Omental fat pad (tissue), 4 donors: Measurements from ENCODE around the gene AFAP1L1. TPM values are rescaled to one million over a fixed set of nuclear protein-coding genes. Genes with fewer than 3 reads are reported as not detected.

Experiments
- ATAC-seq: fragments of 150-250 bp; one replicate; pipeline ENCODE4 v1.9.1; 2016; ENCODE audit warnings: mild to moderate bottlenecking, moderate library complexity; ENCODE audit not compliant: low FRiP score
- DNase-seq: peaks from one replicate; pipeline ENCODE4 v3.0.0-alpha.2; 2019; ENCODE audit warnings: low spot score
- CTCF ChIP-seq, 3 donors: fragments of 450-650 bp; IDR thresholded peaks; one replicate each; pipeline ENCODE4 v1.5.1; 2016 to 2017; ENCODE audit warnings: antibody characterized with exemption in 3 of 3, mild to moderate bottlenecking in 3 of 3, moderate library complexity in 2 of 3
- total RNA-seq, 4 donors: library from RNA; depleted of rRNA; stranded (reverse); fragments of >200 nt; gene quantifications; one replicate each; pipeline ENCODE4 v1.1.0, GENCODE V29; 2016

AFAP1L1 gene
- total RNA-seq, 4 donors from 2014 or later: 44.1 to 58.5 (median 46.9) TPM

DNA sequence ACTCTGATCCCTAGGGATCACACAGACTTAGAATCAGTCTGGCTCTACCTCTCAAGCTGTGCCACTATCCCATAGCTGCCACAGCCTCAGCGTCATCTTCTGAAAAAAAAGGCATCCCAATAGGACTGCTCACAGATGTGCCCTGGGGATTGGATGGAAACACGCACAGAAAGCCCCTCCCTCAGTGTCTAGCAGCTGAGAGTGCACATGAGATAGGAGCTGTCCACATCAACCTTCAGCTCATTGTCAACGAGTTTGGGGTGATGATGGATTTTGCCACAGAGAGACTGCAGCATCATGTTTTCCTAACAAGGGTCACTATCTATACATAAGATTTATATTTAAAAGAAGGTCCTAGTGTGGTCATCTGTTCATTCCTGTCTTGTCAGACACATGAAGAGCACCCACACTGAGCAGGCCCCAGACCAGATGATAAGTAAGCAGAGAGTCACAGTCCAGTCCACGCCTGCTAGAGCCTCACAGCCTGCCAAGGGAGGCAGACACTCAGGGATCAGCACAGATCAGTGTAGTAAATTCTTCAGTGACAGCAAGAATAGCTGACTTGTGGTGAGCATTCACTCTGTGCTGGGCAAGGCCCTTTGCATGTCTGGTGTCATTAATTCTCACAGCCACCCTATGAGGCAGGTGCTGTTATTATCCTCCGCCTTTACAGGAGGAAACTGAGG is 25.8 kb downstream of the AFAP1L1 start:
- ATAC-seq: no peak
- TF ChIP-seq CTCF (IDR thresholded peaks at IDR 0.05): no peak
- DNase-seq: no peak

DNA sequence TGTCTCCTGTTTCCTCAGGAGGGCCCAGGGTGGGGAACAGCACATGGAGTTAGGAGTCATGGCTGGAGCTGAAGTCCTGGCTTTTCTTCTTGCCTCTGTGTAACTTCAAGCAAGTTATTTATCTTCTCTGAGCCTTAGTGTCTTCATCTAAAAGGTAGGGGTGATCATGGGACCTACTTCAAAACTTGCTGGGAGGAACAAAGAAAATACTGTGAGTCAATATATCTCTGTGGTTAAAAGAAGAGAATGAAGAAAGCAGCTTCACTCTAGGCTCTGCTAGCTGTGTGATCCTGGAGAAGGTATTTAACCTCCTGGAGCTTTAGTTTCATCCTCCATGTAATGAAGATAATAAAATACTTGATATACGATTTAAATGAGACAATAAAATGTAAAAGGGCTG is 26.5 kb downstream of the AFAP1L1 start:
- no peak for ATAC-seq
- DNase-seq: no peak

GRCh38 chr5:149298842-149299404 is 27.3 kb downstream of the AFAP1L1 start:
- DNase-seq: no peak

More for the DNA sequence above, 26.5 kb downstream of the AFAP1L1 start:
- TF ChIP-seq CTCF (IDR thresholded peaks at IDR 0.05): no peak

DNA sequence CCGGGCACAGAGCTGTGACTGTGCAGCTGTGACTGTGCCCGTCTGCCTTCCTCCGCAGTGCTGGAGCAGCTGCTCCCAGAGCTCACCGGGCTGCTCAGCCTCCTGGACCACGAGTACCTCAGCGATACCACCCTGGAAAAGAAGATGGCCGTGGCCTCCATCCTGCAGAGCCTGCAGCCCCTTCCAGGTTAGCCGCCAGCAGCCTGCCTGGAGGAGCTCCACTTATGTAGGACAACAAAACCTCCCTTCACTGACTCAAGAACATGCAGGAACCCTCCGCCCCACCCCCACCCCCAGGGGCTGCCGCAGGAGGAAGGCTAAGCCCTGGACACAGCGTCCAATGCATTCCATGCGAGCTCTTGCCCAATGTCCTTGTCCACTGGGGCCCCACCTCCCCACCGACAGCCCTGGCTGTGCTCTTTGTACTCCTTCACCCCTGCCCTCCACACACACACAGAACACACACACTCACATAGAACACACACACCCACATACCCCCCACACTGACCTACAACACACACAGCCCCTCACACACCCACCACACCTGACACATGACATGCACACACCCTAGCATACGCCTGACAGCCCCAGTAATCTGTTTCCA is 27.9 kb downstream of the AFAP1L1 start:
- TF ChIP-seq CTCF (IDR thresholded peaks at IDR 0.05): no peak
- ATAC-seq: no peak
- DNase-seq: no peak

More at GRCh38 chr5:149298842-149299404, 27.3 kb downstream of the AFAP1L1 start:
- ATAC-seq: no peak
- no peak for TF ChIP-seq CTCF (IDR thresholded peaks at IDR 0.05)

DNA sequence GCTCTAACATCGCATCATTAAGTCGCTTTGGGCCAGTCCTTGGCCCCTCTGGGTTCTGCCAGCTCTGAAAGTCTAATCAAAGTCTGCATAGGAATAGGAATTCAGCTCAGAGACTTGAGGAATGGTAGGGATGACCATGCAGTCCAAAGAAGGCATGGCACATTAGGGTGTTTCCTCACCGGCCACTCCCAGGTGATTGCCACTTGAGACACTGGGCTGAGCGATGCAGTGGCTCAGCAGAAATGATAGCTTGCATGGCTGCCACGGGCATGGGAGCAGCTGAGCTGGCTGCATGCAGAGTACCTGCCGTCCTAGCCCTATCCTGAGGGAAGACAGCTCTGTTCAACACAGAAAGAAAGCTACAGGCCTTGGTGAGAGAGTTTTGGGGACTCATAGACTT is 28.8 kb downstream of the AFAP1L1 start:
- no peak for ATAC-seq
- DNase-seq: no peak
- TF ChIP-seq CTCF (IDR thresholded peaks at IDR 0.05): no peak

GRCh38 chr5:149301049-149301743 is 29.5 kb downstream of the AFAP1L1 start:
- TF ChIP-seq CTCF (IDR thresholded peaks at IDR 0.05): no peak
- no peak for ATAC-seq
- DNase-seq: no peak
